ENCODE results near the gene FAM168B.

Gene FAM168B

GRCh38 chr2:131035112-131035825 lies 58.0 kb downstream of the FAM168B start:
- no peak overlapping the region for H3K27ac ChIP-seq (replicated peaks)
- no peak for TF ChIP-seq CTCF (IDR thresholded peaks at IDR 0.05; ENCODE audit: insufficient read depth, low read length)
- no peak for TF ChIP-seq SPI1 (IDR thresholded peaks at IDR 0.05; ENCODE audit: borderline replicate concordance, low read depth)
- no peak for TF ChIP-seq GABPA (IDR thresholded peaks at IDR 0.05; ENCODE audit: low read depth)
- TF ChIP-seq POLR2AphosphoS5 (IDR thresholded peaks at IDR 0.05; ENCODE audit: low read depth): no peak
- no peak for TF ChIP-seq REST (IDR thresholded peaks at IDR 0.05; ENCODE audit: insufficient replicate concordance, low read depth)
- no peak for DNase-seq (ENCODE audit: low read depth in 1 of 2, low spot score in 1 of 2)
- no peak overlapping the region for H3K4me3 ChIP-seq (replicated peaks; ENCODE audit: insufficient read depth, low read length)
- peaks cover 20% of the 10 kb centered on the region for H3K27me3 ChIP-seq (ENCODE audit: insufficient read depth, poor library complexity, severe bottlenecking)

- Histone ChIP-seq H3K27ac (replicated peaks) (no peak overlapping the region), H3K27me3 (ENCODE audit: insufficient read depth, poor library complexity, severe bottlenecking) (peaks cover 20% of the 10 kb centered on the region), H3K4me3 (replicated peaks; ENCODE audit: insufficient read depth, low read length) (no peak overlapping the region)
- TF ChIP-seq SPI1 (IDR thresholded peaks at IDR 0.05; ENCODE audit: borderline replicate concordance, low read depth) (no peak), GABPA (IDR thresholded peaks at IDR 0.05; ENCODE audit: low read depth) (no peak), CTCF (IDR thresholded peaks at IDR 0.05; ENCODE audit: insufficient read depth, low read length) (no peak), POLR2AphosphoS5 (IDR thresholded peaks at IDR 0.05; ENCODE audit: low read depth) (no peak), REST (IDR thresholded peaks at IDR 0.05; ENCODE audit: insufficient replicate concordance, low read depth) (no peak)
- DNase-seq (ENCODE audit: low read depth in 1 of 2, low spot score in 1 of 2): no peak
Observed at GRCh38 chr2:131034122-131035051, 58.9 kb downstream of the FAM168B start.

- H3K27me3 ChIP-seq (ENCODE audit: insufficient read depth, poor library complexity, severe bottlenecking): peaks cover 20% of the 10 kb centered on the region
- no peak overlapping the region for H3K4me3 ChIP-seq (replicated peaks; ENCODE audit: insufficient read depth, low read length)
- TF ChIP-seq POLR2AphosphoS5 (IDR thresholded peaks at IDR 0.05; ENCODE audit: low read depth): no peak
- TF ChIP-seq SPI1 (IDR thresholded peaks at IDR 0.05; ENCODE audit: borderline replicate concordance, low read depth): no peak
- no peak for TF ChIP-seq CTCF (IDR thresholded peaks at IDR 0.05; ENCODE audit: insufficient read depth, low read length)
- TF ChIP-seq REST (IDR thresholded peaks at IDR 0.05; ENCODE audit: insufficient replicate concordance, low read depth): no peak
- TF ChIP-seq GABPA (IDR thresholded peaks at IDR 0.05; ENCODE audit: low read depth): no peak
Observed at GRCh38 chr2:131033786-131034121, 59.5 kb downstream of the FAM168B start.

More at GRCh38 chr2:131033786-131034121, 59.5 kb downstream of the FAM168B start:
- H3K27ac ChIP-seq (replicated peaks): no peak overlapping the region
- DNase-seq (ENCODE audit: low read depth in 1 of 2, low spot score in 1 of 2): no peak
